Amniotic epithelial cell (primary cell): Measurements from ENCODE around the gene ZBTB47.

Source experiments
- DNase-seq: peaks from one replicate; pipeline ENCODE4 v3.0.0-alpha.2; 2010; ENCODE audit warnings: low read depth

ZBTB47 gene

GRCh38 chr3:42652611-42653302, 740 bp upstream of the ZBTB47 start:
- DNase-seq = peak; percentile 81

GRCh38 chr3:42653303-42653559, 266 bp upstream of the ZBTB47 start:
- DNase-seq = no peak

GRCh38 chr3:42654331-42655201, 1.1 kb downstream of the ZBTB47 start:
- peak; percentile 47 for DNase-seq

GRCh38 chr3:42655331-42655888, 1.9 kb downstream of the ZBTB47 start:
- DNase-seq = no peak

GRCh38 chr3:42655980-42656679, 2.6 kb downstream of the ZBTB47 start:
- peak; percentile 53 for DNase-seq

GRCh38 chr3:42656680-42657610, 3.4 kb downstream of the ZBTB47 start:
- no peak for DNase-seq

GRCh38 chr3:42657675-42658074, 4.2 kb downstream of the ZBTB47 start:
- DNase-seq = no peak

GRCh38 chr3:42658091-42658770, 4.7 kb downstream of the ZBTB47 start:
- no peak for DNase-seq

GRCh38 chr3:42658771-42659390, 5.4 kb downstream of the ZBTB47 start:
- DNase-seq = no peak

- no peak for DNase-seq
These were observed 6.1 kb downstream of the ZBTB47 start for GRCh38 chr3:42659451-42660130.

- DNase-seq = no peak
These were observed 6.7 kb downstream of the ZBTB47 start for GRCh38 chr3:42660131-42660715.

GRCh38 chr3:42660898-42661297, 7.4 kb downstream of the ZBTB47 start:
- DNase-seq = no peak

- no peak for DNase-seq
These were observed 8.1 kb downstream of the ZBTB47 start for GRCh38 chr3:42661593-42662022.

- no peak for DNase-seq
These were observed 8.7 kb downstream of the ZBTB47 start for GRCh38 chr3:42662037-42662812.

GRCh38 chr3:42662813-42663535, 9.5 kb downstream of the ZBTB47 start:
- DNase-seq = no peak

- no peak for DNase-seq
These were observed 10.3 kb downstream of the ZBTB47 start for GRCh38 chr3:42663581-42664437.

- DNase-seq = no peak
These were observed 10.9 kb downstream of the ZBTB47 start for GRCh38 chr3:42664438-42664803.
